Hematopoietic multipotent progenitor cell (in vitro differentiated cells): ENCODE measurements around the gene KNDC1. TPM values are rescaled to one million over a fixed set of nuclear protein-coding genes. Genes with fewer than 3 reads are reported as not detected.
"Not testable (repeated sequence)": the region's sequence is repeated elsewhere in the genome, so short reads cannot be mapped to it uniquely, and the experiment has no call there.

Source experiments
- DNase-seq, 3 donors: peaks; one replicate each; pipeline ENCODE4 v3.0.0-alpha.2; 2011 to 2015; ENCODE audit warnings: low read depth in 2 of 3, low spot score in 2 of 3
- total RNA-seq: library from RNA; depleted of rRNA; stranded (reverse); fragments of >200 nt; gene quantifications from one replicate; pipeline ENCODE4 v1.2.3, GENCODE V29; 2012

Gene KNDC1
- total RNA-seq, 1 donor, result under 0.01 TPM

GRCh38 chr10:133124357-133125211, 35.4 kb upstream of the KNDC1 start:
- peak in 2 of 3 donors; percentile 19 to 27 for DNase-seq

GRCh38 chr10:133125901-133126300, 34.1 kb upstream of the KNDC1 start:
- no peak for DNase-seq

- DNase-seq, result no peak
Observed at GRCh38 chr10:133126431-133127290, 33.4 kb upstream of the KNDC1 start.

DNA sequence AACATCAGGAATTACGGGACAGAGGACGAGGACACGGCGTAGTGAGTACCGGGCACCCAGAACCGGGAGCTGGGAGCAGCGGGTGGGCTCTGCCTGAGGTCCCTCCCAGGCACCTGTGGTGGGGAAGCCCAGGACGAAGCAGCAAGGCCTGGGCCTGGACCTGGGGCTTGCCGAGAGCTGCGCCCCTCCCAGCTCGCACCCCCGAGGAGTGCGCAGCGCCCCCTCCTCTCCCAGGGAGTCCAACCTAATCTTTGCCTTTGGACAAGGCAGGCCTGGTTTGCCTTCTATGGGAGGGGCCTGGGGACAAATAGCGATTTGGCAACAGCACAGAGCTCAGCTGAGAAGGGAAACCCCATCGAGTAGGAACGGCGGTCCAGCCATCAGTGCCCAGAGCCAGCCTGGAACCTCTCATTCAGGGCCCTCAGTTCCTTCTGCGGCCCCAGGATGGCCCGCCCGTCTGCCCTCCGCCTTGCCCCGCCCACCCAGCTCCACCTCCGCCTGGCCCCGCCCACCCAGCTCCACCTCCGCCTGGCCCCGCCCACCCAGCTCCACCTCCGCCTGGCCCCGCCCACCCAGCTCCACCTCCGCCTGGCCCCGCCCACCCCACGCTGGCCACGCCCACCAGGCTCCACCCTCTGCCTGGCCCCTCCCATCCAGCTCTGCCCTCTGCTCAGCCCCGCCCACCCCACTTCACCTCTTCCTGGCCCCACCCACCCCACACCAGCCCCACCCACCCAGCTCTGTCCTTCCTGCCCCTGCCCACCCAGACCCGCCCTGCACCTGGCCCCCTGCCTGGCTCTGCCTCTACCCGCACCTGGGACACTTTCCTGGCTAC, 32.5 kb upstream of the KNDC1 start:
- DNase-seq, result peak in 1 of 3 donors; percentile 20

- no peak for DNase-seq
Observed at GRCh38 chr10:133128126-133129070, 31.6 kb upstream of the KNDC1 start.

GRCh38 chr10:133129071-133129858, 30.8 kb upstream of the KNDC1 start:
- no peak for DNase-seq

- DNase-seq, result no peak
Observed at GRCh38 chr10:133129859-133130495, 30.0 kb upstream of the KNDC1 start.

GRCh38 chr10:133130602-133131001, 29.4 kb upstream of the KNDC1 start:
- DNase-seq, result no peak

- no peak for DNase-seq
Observed at GRCh38 chr10:133131053-133131452, 29.0 kb upstream of the KNDC1 start.

DNA sequence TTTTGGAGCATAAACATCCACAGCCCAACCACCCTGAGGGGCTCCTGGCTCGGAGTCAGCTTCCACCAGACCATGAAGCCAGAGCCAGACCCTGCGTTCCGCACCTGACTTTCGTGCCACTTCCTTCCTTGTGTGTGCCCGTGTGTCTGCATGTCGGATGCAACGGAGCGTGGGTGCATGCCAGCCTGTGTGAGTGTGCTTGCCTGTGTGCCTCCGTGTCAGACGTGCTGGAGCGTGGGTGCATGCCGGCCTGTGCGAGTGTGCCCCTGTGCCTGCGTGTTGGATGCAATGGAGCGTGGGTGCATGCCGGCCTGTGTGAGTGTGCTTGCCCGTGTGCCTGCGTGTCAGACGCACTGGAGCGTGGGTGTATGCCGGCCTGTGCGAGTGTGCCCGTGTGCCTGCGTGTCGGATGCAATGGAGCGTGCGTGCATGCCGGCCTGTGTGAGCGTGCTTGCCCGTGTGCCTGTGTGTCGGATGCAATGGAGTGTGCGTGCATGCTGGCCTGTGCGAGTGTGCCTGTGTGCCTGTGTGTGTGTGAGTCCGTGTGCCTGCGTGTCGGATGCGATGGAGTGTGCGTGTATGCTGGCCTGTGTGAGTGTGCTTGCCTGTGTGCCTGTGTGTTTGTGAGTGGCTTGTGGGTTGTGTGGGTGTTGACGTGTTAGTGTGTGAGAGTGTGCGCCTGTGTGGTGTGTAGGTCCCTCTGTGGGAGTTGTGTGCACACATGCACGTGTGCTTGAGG, 28.1 kb upstream of the KNDC1 start:
- no peak for DNase-seq

DNA sequence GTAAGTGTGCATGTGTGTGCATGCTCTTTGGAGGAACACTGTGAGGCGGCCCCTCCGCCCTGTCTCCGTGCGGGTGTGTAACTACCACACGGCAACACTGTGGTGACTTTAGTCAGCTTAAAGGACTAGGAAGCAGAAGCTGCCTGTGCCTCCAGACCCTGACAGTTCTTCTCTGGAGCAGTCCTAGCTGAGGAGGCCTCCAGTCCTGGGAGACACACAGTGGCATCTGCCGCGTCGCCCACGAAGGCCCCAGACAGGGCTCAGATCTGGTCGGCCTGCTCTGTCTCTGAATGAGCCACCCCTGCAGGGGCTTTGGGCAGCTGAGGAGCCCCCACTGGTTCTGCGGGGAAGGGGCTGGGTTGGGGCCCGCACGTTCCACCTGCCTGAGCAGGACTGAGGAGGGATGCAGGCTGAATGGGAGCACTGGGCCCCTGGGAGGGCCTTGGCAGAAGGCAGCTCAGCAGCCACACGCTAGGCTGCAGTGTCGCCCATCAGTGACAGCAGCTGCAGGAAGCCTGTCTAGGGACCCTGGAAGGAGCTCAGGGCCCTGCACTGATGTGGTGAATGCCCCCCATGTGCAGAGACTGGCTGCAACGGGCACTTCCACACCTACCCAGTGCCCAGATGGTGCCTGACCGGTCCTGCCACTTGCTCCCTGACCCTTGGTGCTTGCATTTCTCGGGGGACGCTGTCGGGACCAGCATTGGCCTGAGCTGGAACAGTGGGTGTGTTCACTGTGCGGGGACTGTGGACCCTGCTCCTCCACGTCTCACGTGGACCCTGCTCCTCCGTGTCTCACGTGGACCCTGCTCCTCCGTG, 27.3 kb upstream of the KNDC1 start:
- no peak for DNase-seq

GRCh38 chr10:133133471-133134231, 26.4 kb upstream of the KNDC1 start:
- no peak for DNase-seq

DNA sequence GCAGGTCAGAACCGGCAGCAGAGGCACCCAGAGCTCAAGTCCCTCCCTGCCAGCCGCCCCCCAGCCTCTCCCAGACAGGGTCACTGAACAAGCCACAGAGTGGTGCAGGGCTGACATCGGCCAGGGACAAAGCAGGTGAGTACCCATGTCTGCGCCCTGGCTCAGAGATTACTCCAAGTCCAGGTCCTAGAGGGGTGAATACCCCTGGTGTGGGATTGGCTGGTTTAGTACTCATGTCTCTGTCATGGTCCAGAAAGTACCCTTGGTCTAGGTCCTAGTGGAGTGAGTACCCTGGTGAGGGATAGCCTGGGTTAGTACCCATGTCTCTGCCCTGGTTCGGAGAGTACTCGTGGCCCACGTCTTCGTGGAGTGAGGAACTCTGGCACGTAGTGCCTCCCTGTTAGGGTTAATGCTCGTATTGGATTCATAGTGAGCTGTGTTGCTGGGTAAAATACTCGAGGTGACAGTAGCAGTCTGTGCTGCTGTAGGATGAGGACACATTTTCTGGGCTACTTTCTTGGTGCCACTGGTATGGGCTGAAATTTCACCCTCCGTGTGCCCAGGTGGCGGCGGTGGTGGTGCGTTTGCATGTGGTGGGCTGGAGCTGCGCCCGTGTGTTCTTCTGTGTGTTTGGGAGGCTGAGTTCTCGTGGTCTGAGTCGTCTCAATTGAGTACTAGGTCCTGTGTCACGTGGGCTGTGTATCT, 25.5 kb upstream of the KNDC1 start:
- no peak for DNase-seq

- no peak for DNase-seq
Observed at GRCh38 chr10:133135116-133135465, 24.9 kb upstream of the KNDC1 start.

DNA sequence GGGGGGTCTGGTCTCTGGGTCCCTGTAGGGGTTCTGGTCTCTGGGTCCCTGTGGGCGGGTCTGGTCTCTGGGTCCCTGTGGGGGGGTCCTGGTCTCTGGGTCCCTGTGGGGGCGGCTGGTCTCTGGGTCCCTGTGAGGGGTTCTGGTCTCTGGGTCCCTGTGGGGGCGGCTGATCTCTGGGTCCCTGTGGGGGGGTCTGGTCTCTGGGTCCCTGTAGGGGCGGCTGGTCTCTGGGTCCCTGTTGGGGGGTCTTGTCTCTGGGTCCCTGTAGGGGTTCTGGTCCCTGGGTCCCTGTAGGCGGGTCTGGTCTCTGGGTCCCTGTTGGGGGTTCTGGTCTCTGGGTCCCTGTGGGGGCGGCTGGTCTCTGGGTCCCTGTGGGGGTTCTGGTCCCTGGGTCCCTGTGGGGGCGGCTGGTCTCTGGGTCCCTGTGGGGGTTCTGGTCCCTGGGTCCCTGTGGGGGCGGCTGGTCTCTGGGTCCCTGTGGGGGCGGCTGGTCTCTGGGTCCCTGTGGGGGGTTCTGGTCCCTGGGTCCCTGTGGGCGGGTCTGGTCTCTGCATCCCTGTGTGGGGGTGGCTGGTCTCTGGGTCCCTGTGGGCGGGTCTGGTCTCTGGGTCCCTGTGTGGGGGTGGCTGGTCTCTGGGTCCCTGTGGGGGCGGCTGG, 22.4 kb upstream of the KNDC1 start:
- DNase-seq, result not testable (repeated sequence)
